Neutrophil (primary cell): ENCODE data around the gene DKK3.

Source experiments
- H3K27ac ChIP-seq: fragments of 200-600 bp; sonication (generic); 2 replicates; pipeline ENCODE4 v1.5.1; 2016; ENCODE audit warnings: mild to moderate bottlenecking, moderate library complexity
- H3K27me3 ChIP-seq: fragments of 200-600 bp; sonication (generic); 2 replicates; pipeline ENCODE4 v1.6.0; 2016; ENCODE audit warnings: mild to moderate bottlenecking
- H3K36me3 ChIP-seq: fragments of 200-600 bp; sonication (generic); 2 replicates; pipeline ENCODE4 v1.5.1; 2017
- H3K4me1 ChIP-seq, 2 experiments: fragments of 200-600 bp in 1 of 2; sonication (generic) in 1 of 2; 1 replicate in 1 of 2; 2 replicates in 1 of 2; pipeline versions ENCODE4 v1.5.1 to v1.6.1; 2013 to 2016; ENCODE audit warnings: low read depth in 1 of 2, low read length in 1 of 2, mild to moderate bottlenecking in 1 of 2, moderate library complexity in 1 of 2; ENCODE audit not compliant: control insufficient read depth in 1 of 2, insufficient read depth in 1 of 2
- H3K4me3 ChIP-seq, 2 experiments: fragments of 200-600 bp in 1 of 2; sonication (generic) in 1 of 2; 1 replicate in 1 of 2; 2 replicates in 1 of 2; pipeline ENCODE4 v1.5.1; 2013 to 2016; ENCODE audit warnings: low read depth in 1 of 2, low read length in 1 of 2, mild to moderate bottlenecking in 1 of 2, moderate library complexity in 1 of 2
- H3K9me3 ChIP-seq: fragments of 200-600 bp; sonication (generic); 2 replicates; pipeline ENCODE4 v1.5.1; 2016
- CTCF ChIP-seq: fragments of 200-600 bp; sonication (generic); IDR thresholded peaks from 2 replicates; pipeline ENCODE4 v1.5.1; 2016; ENCODE audit warnings: antibody characterized with exemption

The DKK3 gene

DNA sequence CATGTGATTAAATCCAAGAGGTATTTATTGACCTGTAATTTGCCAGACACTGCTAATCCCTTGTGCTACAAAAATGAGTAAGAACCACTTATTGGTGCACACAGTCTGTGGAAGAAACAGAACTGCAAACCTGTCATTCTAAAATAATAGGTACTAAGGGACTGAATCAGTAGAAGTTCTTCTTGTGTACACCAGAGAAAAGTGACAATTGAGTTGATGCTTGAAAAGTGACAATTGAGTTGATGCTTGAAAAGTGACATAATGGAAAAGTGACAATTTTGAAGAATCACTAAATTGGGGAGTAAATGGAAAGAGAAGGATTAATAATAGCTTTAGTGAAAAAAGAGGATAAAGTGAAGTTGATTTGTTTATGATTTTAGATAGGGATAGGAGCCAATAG lies 56.4 kb downstream of the DKK3 start:
- TF ChIP-seq CTCF, result no peak
- no peaks in the 10 kb centered on the region for H3K9me3 ChIP-seq
- H3K27me3 ChIP-seq, result no peaks in the 10 kb centered on the region
- H3K4me1 ChIP-seq, result no peaks in the 10 kb centered on the region
- H3K36me3 ChIP-seq, result peaks cover 93% of the 10 kb centered on the region
- no peak overlapping the region for H3K27ac ChIP-seq
- H3K4me3 ChIP-seq, result no peak overlapping the region

DNA sequence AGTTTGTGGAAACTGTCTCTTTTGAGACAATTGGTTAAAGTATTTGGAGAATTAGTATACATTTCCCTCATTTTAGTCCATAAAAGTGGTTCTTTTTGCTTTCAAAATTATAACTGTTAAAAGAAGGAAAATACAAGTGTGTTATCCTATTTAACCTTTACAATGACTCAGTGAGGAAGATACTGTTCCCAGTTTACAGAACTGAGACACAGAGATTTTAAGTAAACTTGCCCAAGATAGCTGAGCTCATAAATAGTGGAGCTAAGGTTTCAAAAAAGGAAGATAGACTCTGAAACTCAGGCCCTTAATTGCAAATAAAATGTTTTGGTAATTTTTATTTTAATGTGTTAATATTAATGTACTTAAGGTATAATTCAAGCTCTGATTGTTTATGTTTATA lies 58.9 kb downstream of the DKK3 start:
- Histone ChIP-seq H3K9me3 (no peaks in the 10 kb centered on the region), H3K4me3 (no peak overlapping the region), H3K36me3 (peaks cover 87% of the 10 kb centered on the region), H3K27ac (no peak overlapping the region), H3K27me3 (no peaks in the 10 kb centered on the region), H3K4me1 (no peaks in the 10 kb centered on the region)
- TF ChIP-seq CTCF, result no peak

- no peak for TF ChIP-seq CTCF
- Histone ChIP-seq H3K4me3 (no peak overlapping the region), H3K36me3 (peaks cover 76% of the 10 kb centered on the region), H3K4me1 (no peaks in the 10 kb centered on the region), H3K9me3 (no peaks in the 10 kb centered on the region), H3K27me3 (no peaks in the 10 kb centered on the region), H3K27ac (no peak overlapping the region)
Observed at GRCh38 chr11:11948242-11948947, 60.0 kb downstream of the DKK3 start.

DNA sequence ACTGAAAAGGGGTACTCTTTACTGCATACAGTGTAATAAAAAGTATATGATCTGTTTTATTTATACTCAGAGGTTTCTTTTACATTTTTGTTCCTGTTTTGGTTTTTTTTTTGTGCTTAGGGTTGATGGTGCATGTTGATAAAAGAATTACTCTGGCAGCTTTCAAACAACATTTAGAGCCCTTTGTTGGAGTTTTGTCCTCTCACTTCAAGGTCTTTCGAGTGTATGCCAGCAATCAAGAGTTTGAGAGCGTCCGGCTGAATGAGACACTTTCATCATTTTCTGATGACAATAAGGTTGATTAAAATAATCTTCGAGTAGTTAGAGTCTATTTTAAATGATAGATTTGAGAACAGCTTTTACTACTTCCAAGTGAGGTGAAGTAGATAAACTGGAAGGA lies 60.6 kb downstream of the DKK3 start:
- H3K9me3 ChIP-seq, result no peaks in the 10 kb centered on the region

DNA sequence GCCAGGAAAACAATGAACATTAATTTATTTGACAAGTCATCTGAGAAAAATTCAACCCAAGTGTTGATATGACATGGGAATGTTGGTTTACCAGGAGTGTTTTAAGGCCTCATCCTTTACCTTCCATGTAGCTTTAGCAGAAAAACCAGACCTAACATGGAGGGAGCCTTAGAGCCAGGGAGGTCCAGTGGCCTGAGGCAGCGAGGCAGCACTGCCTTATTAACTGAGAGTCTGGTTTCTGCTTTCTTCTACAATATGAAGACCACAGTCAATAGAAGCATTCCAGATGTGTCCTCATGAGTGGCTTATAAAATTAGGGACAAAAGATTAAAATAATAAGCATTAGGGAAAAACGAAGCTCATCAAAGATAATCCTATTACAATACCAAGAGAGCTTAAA lies 61.5 kb downstream of the DKK3 start:
- no peak overlapping the region for H3K4me3 ChIP-seq
- no peaks in the 10 kb centered on the region for H3K9me3 ChIP-seq
- H3K27me3 ChIP-seq, result no peaks in the 10 kb centered on the region
- H3K36me3 ChIP-seq, result peaks cover 76% of the 10 kb centered on the region
- H3K4me1 ChIP-seq, result no peaks in the 10 kb centered on the region
- no peak for TF ChIP-seq CTCF
- H3K27ac ChIP-seq, result no peak overlapping the region

More for the DNA sequence above, 60.6 kb downstream of the DKK3 start:
- Histone ChIP-seq H3K27me3 (no peaks in the 10 kb centered on the region), H3K4me3 (no peak overlapping the region), H3K36me3 (peaks cover 76% of the 10 kb centered on the region), H3K4me1 (no peaks in the 10 kb centered on the region), H3K27ac (no peak overlapping the region)
- no peak for TF ChIP-seq CTCF
